Brain microvascular endothelial cell (primary cell): ENCODE measurements around the gene BANF2.
"Not testable (repeated sequence)": the region's sequence is repeated elsewhere in the genome, so short reads cannot be mapped to it uniquely, and the experiment has no call there.

ENCODE experiments used
- DNase-seq: peaks from one replicate; pipeline ENCODE4 v3.0.0-alpha.2; 2020
- H3K27ac ChIP-seq: fragments of 250-450 bp; sonication (Bioruptor Pico); 2 replicates; pipeline ENCODE4 v1.5.1; 2020; ENCODE audit warnings: mild to moderate bottlenecking, moderate library complexity
- H3K27me3 ChIP-seq: fragments of 250-450 bp; sonication (Bioruptor Pico); replicated peaks from 2 replicates; pipeline ENCODE4 v1.5.1; 2020; ENCODE audit warnings: mild to moderate bottlenecking
- H3K36me3 ChIP-seq: fragments of 250-450 bp; sonication (Bioruptor Pico); replicated peaks from 2 replicates; pipeline ENCODE4 v1.5.1; 2020; ENCODE audit warnings: mild to moderate bottlenecking
- H3K4me3 ChIP-seq: 2 replicates; pipeline ENCODE4 v1.5.1; 2011; ENCODE audit warnings: low read depth, mild to moderate bottlenecking, control low read depth, low read length, moderate library complexity
- in situ Hi-C: cut with HindIII; loops from 2 replicates; pipeline ENCODE4 v1.10.0; 2017; ENCODE audit warnings: low sequenced_read_pairs, low pct_ligation_motif_present
- TF ChIP-seq, protein P1 (sequence below): IDR thresholded peaks from 2 replicates; pipeline ENCODE4 v1.5.1; 2011; ENCODE audit warnings: low read depth, mild to moderate bottlenecking, moderate library complexity, low read length, control low read depth, inconsistent platforms; ENCODE audit errors: missing control alignments

BANF2 gene

DNA sequence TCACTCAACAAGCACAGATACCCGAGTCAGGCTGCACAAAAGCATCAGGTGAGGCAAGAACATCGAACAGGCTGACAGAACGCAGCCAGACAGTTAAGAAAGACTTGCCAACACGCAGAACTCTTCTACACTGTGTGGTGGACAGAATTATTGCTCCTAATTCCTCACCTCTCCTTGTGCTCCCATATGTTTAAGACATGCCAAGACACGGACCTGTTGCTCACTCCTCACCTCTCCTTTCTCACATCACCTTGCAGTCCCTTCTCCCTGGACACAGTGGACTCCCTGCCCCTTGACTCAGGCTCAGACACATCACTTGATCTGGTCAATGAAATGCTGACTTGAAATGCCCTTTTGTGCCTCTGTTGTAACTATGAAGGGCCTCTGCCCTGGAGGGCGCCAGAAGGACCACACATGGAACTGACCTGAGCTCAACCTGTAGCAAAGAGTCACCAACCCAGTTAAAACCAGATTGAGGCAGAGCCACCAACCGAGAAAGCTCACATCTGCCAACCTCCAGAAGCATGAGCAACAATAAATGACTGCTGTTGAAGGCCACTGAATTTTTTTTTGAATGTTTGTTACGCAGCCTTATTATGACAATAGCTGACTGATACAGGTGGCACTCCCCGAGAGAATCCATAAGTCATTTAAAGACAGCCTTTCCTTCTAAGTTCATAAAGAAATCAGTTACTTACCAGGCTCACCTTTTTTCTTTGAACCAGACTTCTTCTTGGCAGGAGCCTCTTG, 41.7 kb upstream of the BANF2 start:
- DNase-seq = no peak
- TF ChIP-seq, protein P1, sequence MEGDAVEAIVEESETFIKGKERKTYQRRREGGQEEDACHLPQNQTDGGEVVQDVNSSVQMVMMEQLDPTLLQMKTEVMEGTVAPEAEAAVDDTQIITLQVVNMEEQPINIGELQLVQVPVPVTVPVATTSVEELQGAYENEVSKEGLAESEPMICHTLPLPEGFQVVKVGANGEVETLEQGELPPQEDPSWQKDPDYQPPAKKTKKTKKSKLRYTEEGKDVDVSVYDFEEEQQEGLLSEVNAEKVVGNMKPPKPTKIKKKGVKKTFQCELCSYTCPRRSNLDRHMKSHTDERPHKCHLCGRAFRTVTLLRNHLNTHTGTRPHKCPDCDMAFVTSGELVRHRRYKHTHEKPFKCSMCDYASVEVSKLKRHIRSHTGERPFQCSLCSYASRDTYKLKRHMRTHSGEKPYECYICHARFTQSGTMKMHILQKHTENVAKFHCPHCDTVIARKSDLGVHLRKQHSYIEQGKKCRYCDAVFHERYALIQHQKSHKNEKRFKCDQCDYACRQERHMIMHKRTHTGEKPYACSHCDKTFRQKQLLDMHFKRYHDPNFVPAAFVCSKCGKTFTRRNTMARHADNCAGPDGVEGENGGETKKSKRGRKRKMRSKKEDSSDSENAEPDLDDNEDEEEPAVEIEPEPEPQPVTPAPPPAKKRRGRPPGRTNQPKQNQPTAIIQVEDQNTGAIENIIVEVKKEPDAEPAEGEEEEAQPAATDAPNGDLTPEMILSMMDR = no peak
- Histone ChIP-seq H3K27ac (no peak overlapping the region), H3K36me3 (peaks cover 55% of the 10 kb centered on the region), H3K27me3 (no peaks in the 10 kb centered on the region), H3K4me3 (no peak overlapping the region)
- in situ Hi-C loops = no loop called here

DNA sequence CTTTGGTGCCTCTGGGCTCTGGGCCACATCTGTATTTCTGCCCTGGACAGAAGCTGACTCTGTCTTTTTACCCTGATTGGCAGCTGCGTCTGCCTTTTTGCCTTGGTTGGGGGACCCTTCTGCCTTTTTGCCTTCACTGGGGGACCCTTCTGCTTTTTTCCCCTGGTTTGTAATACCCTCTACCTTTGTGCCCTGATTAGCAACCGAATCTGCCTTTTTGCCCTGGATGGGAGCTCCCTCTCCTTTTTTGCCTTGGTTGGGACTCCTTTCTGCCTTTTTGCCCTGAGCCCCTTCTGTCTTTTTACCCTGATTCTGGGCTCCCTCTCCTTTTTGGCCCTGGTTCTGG, 41.1 kb upstream of the BANF2 start:
- in situ Hi-C loops = no loop called here
- no peaks in the 10 kb centered on the region for H3K27me3 ChIP-seq
- peaks cover 50% of the 10 kb centered on the region for H3K36me3 ChIP-seq
- no peak for DNase-seq
- no peak overlapping the region for H3K27ac ChIP-seq
- TF ChIP-seq, protein P1 = no peak
- no peak overlapping the region for H3K4me3 ChIP-seq

DNA sequence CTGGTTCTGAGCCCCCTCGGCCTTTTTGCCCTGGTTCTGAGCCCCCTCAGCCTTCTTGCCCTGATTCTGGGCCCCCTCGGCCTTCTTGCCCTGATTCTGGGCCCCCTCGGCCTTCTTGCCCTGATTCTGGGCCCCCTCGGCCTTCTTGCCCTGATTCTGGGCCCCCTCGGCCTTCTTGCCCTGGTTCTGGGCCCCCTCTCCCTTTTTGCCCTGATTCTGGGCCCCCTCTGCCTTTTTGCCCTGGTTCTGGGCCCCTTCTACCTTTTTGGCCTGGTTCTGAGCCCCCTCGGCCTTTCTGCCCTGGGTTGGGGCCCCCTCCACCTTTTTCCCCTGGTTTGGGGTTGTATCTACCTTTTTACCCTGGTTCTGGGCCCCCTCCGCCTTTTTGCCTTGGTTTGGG, 40.4 kb upstream of the BANF2 start:
- peaks cover 44% of the 10 kb centered on the region for H3K36me3 ChIP-seq
- H3K27me3 ChIP-seq, H3K27ac ChIP-seq, H3K4me3 ChIP-seq, DNase-seq, in situ Hi-C loops: not testable (repeated sequence)

DNA sequence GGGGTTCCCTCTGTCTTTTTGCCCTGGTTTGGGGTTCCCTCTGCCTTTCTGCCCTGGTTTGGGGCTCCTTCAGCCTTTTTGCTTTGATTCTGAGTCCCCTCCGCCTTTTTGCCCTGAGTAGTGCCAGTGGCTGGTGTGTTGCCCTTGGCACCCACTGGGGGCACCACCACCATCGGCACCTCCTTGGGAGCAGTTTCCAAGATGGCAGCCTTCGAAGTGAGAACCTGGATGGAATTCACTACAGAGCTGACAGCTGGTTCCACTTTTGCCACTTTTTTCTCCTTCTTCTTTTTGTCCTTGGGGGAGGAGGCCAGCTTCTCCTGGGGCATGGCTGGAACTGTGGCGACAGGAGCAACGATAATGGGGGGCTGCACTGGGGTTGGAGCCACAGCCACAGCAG, 40.0 kb upstream of the BANF2 start:
- Histone ChIP-seq H3K27me3 (no peaks in the 10 kb centered on the region), H3K36me3 (peaks cover 44% of the 10 kb centered on the region), H3K27ac (no peak overlapping the region), H3K4me3 (no peak overlapping the region)
- no peak for DNase-seq
- TF ChIP-seq, protein P1 = peak; percentile 43
- in situ Hi-C loops = no loop called here

DNA sequence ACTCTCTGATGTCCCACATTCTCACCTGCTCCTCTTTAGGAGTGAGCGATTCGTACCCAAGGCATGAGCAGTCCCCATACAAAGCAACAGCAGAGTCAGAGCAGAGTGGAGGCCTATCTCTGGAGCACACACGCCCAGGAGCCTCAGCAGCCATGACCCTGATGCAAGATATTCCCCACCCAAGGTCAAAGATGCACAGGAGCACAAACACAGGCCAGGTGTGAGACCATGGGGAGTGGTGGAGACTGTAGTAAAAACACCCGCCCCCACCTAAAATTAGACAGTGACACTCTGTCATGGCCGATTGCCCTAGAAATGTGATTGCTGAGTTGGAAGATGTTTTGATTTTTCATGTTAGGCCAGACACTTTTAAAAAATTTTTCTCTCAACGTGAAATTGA, 39.1 kb upstream of the BANF2 start:
- DNase-seq = no peak
- H3K27me3 ChIP-seq = no peaks in the 10 kb centered on the region
- no peak overlapping the region for H3K4me3 ChIP-seq
- H3K27ac ChIP-seq = peak overlapping the region; percentile 14
- TF ChIP-seq, protein P1 = no peak
- peaks cover 42% of the 10 kb centered on the region for H3K36me3 ChIP-seq
- in situ Hi-C loops = no loop called here

DNA sequence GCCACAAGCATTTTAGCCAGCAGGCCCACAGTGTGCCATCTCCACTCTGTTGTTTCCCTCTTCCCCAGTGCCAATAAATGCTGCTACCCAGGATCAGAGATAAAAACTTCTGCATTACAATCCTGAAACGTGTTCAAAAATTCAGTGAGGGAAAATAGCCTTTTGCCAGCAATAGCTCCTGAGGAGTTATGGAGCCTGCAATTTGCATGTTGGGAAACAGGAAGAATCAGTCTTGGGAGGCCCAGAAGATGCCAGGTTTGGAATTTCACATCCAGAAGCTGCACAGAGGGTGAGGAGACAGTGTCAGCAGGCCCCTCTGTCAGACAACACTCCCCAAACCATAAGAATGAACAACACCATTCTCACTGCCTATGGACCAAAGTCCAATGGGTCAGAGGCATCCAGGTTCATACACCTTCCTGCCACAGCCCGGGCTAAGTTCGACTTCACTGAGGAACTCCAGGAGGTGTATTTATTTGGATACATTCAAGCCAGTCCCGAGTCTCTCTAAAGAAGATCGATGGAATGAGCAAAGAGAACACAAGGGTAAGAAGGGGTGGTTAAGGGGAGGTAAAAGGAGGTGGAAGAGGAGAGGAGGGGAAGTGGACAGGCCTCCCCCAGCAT, 38.5 kb upstream of the BANF2 start:
- H3K27me3 ChIP-seq = no peaks in the 10 kb centered on the region
- peaks cover 36% of the 10 kb centered on the region for H3K36me3 ChIP-seq
- TF ChIP-seq, protein P1 = no peak
- H3K4me3 ChIP-seq = no peak overlapping the region
- H3K27ac ChIP-seq = peak overlapping the region; percentile 80
- no peak for DNase-seq
- in situ Hi-C loops = no loop called here
